HT1080 (cell line): Measurements from ENCODE around the gene PECR. TPM values are rescaled to one million over a fixed set of nuclear protein-coding genes. Genes with fewer than 3 reads are reported as not detected.

Experiments
- DNase-seq: peaks from one replicate; pipeline ENCODE4 v3.0.0-alpha.2; 2015; ENCODE audit warnings: low read depth
- total RNA-seq: library from RNA; depleted of rRNA; stranded (reverse); fragments of >200 nt; shearing (Covaris generic); gene quantifications from 2 replicates; pipeline ENCODE4 v1.2.3, GENCODE V29; 2014

The PECR gene
- total RNA-seq, 1 experiment from 2014 or later: 11.3 TPM

- no peak for DNase-seq
Measured at GRCh38 chr2:216072473-216072872, 9.1 kb downstream of the PECR start.

- no peak for DNase-seq
Measured at GRCh38 chr2:216071111-216071851, 10.3 kb downstream of the PECR start.

- DNase-seq: no peak
Measured at GRCh38 chr2:216070195-216070594, 11.4 kb downstream of the PECR start.

DNA sequence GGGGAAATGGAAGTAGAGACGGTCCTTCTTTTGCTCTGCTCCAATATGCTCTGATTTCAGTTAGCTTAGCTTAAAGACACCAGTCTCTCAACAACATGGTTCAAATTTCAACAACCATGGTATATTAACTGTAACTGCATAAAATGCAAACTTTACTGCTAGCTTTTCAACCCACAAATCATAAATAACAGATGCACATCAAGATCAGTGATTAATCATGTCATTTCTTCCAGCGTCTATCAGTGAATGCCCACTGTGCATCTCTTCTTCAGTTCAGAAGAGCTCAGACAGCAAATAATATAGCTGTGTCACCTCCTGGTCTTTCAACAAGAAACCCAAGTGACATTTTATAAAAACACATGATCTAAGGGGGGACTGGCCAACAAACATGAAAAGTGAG lies 12.6 kb downstream of the PECR start:
- no peak for DNase-seq

- DNase-seq: peak; percentile 52
Measured at GRCh38 chr2:216066230-216066629, 15.4 kb downstream of the PECR start.

- no peak for DNase-seq
Measured at GRCh38 chr2:216064665-216065064, 16.9 kb downstream of the PECR start.

- DNase-seq: peak; percentile 20
Measured at GRCh38 chr2:216064014-216064630, 17.5 kb downstream of the PECR start.

- DNase-seq: no peak
Measured at GRCh38 chr2:216059233-216059834, 22.3 kb downstream of the PECR start.

- no peak for DNase-seq
Measured at GRCh38 chr2:216057688-216058193, 23.9 kb downstream of the PECR start.

DNA sequence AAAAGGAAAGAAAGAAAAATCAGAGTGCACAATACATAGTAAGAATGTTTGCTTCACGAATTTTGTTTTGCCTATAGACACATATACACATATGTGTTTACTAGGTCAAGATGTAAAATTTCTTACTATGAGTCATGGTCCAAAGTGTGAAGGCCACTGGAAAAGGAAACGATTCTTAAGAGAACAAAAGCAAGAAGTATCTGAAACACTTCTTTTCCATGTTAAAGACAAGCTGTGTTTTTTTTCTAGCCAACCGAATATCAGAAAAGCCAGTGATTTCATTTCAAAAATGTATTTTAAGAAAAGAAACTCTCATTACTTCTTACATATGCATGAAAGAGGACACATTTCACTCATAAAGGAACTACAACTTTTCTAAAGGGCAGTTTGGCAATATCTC lies 24.9 kb downstream of the PECR start:
- no peak for DNase-seq

GRCh38 chr2:216055680-216056079 lies 25.9 kb downstream of the PECR start:
- DNase-seq: no peak

DNA sequence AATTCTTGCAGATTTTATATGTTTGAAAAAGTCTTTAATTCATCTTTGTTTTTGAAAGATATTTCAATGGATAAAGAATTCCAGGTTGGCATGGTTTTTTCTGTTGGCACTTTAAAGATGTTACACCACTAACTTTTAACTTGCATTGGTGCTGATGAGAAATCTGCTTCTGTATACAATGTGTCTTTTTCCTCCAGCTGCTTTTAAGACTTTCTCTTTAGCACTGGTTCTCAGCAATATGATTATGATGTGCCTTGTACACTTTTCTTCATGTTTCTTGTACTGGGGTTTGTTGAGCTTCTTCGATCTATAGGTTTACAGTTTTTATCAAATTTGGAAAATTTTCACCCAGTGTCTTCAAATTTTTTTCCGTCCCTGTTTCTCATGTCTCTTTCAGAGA lies 29.2 kb downstream of the PECR start:
- no peak for DNase-seq

GRCh38 chr2:216051350-216051749 lies 30.3 kb downstream of the PECR start:
- no peak for DNase-seq

GRCh38 chr2:216049452-216049851 lies 32.2 kb downstream of the PECR start:
- no peak for DNase-seq

GRCh38 chr2:216047397-216047796 lies 34.2 kb downstream of the PECR start:
- no peak for DNase-seq

- DNase-seq: no peak
Measured at GRCh38 chr2:216044883-216045486, 36.6 kb downstream of the PECR start.

DNA sequence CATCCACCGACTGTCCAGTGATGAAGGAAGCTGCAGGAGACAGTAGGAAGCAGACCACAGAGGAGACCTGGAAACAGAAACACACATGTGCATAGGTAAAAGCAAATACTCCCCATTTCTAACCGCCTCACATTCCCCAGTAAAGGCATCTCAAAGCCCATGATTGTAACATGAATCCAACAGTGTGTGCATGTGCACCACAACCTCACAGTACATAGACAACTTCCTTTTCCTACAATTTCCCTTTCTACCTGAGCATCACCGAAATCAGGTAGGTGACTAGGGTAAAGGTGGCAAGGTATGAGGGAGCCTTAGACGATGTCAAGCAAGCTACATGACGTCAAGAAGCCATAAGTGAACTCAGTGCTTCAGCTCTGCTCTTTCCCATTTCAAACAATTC lies 37.7 kb downstream of the PECR start:
- no peak for DNase-seq

DNA sequence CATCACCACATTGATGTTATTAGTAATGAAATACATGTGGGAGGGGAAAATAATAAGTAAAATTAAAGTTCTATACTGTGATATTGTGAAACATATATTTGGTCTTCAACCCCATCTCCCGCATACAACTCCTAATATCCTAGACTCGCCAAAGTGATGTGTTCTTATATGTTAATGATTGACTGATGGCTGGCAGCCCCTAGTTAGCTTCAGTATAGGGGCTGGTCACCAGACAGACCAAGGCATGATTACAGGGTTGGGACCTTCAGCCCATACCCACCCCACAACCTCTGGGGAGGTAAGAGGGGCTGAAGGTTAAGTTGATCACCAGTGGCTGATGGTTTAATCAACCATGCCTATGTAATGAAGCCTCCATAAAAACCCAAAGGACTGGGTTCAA lies 40.2 kb downstream of the PECR start:
- DNase-seq: no peak

GRCh38 chr2:216039918-216040317 lies 41.7 kb downstream of the PECR start:
- no peak for DNase-seq

DNA sequence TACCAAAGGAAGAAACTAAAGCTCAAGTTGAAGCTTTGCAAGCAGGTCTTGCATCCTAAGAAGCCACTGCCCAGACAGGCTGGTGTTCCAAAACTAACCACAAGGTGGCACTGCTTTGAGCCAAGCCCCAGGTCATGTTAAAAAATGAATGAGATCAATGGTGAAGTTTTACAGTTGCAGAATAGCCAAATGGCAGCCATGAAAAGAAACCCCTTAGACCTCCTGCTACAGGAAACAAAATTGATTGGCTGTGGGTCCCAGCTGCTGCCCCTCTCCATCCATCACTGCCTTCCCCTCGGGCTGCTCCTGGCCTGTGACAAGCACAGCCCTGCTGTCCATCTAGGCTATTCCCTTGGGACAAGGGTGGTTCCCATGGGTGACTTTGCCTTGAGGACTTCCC lies 47.5 kb downstream of the PECR start:
- peak; percentile 51 for DNase-seq

DNA sequence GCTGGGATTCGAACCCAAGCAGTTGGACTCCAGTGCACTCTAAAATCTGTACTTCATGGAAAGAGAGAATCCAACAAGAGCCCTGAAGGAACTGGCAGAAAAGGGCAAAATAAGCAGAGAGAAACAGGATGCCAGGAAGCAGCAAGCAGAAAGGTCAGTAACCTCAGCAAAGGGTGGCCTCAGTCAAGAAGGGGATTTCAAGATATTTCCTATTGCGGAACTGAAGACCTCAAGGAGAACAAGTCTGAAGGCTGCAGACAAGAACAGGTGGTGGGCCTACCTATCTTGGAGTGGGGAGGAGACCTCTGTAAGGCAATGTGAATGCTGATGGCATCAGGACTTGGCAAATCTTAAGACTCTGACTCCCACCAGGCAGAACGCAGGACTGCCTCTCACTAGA lies 48.2 kb downstream of the PECR start:
- no peak for DNase-seq
